ENCODE results near the gene ANKRD44. TPM values are rescaled to one million over a fixed set of nuclear protein-coding genes. Genes with fewer than 3 reads are reported as not detected.

ANKRD44 gene
- total RNA-seq, 1 experiment from 2014 or later = 2.4 TPM

- no peaks in the 10 kb centered on the region for H3K27me3 ChIP-seq (ENCODE audit: low read length)
- H3K27ac ChIP-seq (ENCODE audit: low read length) = no peak overlapping the region
- intact Hi-C loops (cut with micrococcal nuclease) = no loop called here
- H3K4me2 ChIP-seq (ENCODE audit: low read length) = no peak overlapping the region
- no peaks in the 10 kb centered on the region for H3K36me3 ChIP-seq (ENCODE audit: low read depth, low read length)
- H2AFZ ChIP-seq (ENCODE audit: low read length) = no peak overlapping the region
- H3F3A ChIP-seq (ENCODE audit: low read length, unreplicated experiment) = no peaks in the 10 kb centered on the region
- H3K4me3 ChIP-seq (ENCODE audit: low read length) = no peak overlapping the region
- DNase-seq = no peak
- ChIA-PET CTCF (no interaction called here), POLR2A (ENCODE audit: unreplicated experiment) (no interaction called here)
- no peaks in the 10 kb centered on the region for H3K79me2 ChIP-seq (ENCODE audit: low read length)
- no peak for ATAC-seq
- H3K9ac ChIP-seq (ENCODE audit: low read length) = no peak overlapping the region
- TF ChIP-seq EZH2 (IDR thresholded peaks at IDR 0.05; ENCODE audit: low read length, unreplicated experiment) (no peak), EZH2phosphoT487 (IDR thresholded peaks at IDR 0.05; ENCODE audit: borderline replicate concordance, low read length) (no peak)
- TF ChIP-seq, protein P1, sequence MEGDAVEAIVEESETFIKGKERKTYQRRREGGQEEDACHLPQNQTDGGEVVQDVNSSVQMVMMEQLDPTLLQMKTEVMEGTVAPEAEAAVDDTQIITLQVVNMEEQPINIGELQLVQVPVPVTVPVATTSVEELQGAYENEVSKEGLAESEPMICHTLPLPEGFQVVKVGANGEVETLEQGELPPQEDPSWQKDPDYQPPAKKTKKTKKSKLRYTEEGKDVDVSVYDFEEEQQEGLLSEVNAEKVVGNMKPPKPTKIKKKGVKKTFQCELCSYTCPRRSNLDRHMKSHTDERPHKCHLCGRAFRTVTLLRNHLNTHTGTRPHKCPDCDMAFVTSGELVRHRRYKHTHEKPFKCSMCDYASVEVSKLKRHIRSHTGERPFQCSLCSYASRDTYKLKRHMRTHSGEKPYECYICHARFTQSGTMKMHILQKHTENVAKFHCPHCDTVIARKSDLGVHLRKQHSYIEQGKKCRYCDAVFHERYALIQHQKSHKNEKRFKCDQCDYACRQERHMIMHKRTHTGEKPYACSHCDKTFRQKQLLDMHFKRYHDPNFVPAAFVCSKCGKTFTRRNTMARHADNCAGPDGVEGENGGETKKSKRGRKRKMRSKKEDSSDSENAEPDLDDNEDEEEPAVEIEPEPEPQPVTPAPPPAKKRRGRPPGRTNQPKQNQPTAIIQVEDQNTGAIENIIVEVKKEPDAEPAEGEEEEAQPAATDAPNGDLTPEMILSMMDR (conservative IDR thresholded peaks at IDR 0.05; ENCODE audit: low read depth, low read length) = no peak
- no TSS peak for BruUV-seq (replicated peaks)
- H4K20me1 ChIP-seq (ENCODE audit: low read length) = no peaks in the 10 kb centered on the region
- no peaks in the 10 kb centered on the region for H3K9me2 ChIP-seq (replicated peaks; ENCODE audit: low read length)
- no peaks in the 10 kb centered on the region for H3K9me3 ChIP-seq (ENCODE audit: low read length)
- no peaks in the 10 kb centered on the region for H3K4me1 ChIP-seq (ENCODE audit: insufficient read depth, low read length)
Measured at GRCh38 chr2:197235711-197236110, 74.9 kb downstream of the ANKRD44 start.

DNA sequence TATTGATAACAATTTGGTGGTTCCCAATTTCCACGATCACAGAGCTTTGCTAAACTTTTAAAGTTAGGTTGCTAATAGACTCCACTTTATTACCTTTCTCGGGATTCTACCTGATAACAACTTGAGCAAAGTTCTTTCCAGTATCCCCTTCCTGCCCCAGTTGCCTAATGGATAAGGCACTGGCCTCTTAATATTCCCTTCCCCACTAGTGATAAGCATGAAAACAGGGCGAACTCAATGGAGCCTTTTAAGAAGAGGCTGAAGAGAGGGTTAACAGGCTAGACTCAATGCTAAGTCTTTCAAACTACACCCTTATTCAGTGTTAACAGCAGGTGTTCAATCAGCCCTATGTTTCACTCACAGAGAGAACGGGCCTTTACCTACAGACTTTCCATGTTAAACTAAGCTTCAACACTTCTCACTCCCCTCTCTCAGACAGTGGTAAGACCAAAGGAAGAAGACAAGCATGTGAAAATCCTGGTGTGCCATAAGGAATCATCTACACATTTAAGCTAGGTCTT is 75.8 kb downstream of the ANKRD44 start:
- Histone ChIP-seq H3K4me1 (ENCODE audit: insufficient read depth, low read length) (peaks cover 10% of the 10 kb centered on the region), H3K27ac (ENCODE audit: low read length) (no peak overlapping the region), H3K9ac (ENCODE audit: low read length) (no peak overlapping the region), H3K4me3 (ENCODE audit: low read length) (no peak overlapping the region), H2AFZ (ENCODE audit: low read length) (no peak overlapping the region), H3K27me3 (ENCODE audit: low read length) (no peaks in the 10 kb centered on the region), H3K36me3 (ENCODE audit: low read depth, low read length) (no peaks in the 10 kb centered on the region), H3K79me2 (ENCODE audit: low read length) (no peaks in the 10 kb centered on the region), H3K9me3 (ENCODE audit: low read length) (no peaks in the 10 kb centered on the region), H3K4me2 (ENCODE audit: low read length) (no peak overlapping the region), H3K9me2 (replicated peaks; ENCODE audit: low read length) (no peaks in the 10 kb centered on the region), H4K20me1 (ENCODE audit: low read length) (no peaks in the 10 kb centered on the region), H3F3A (ENCODE audit: low read length, unreplicated experiment) (no peaks in the 10 kb centered on the region)
- no peak for DNase-seq
- ChIA-PET POLR2A (ENCODE audit: unreplicated experiment) (interaction anchor here (0.6 kb wide), 1 partner anchor 29 kb away, joined by 12 read pairs; no protein-coding TSS in a partner anchor), CTCF (no interaction called here)
- TF ChIP-seq EZH2phosphoT487 (IDR thresholded peaks at IDR 0.05; ENCODE audit: borderline replicate concordance, low read length) (no peak), EZH2 (IDR thresholded peaks at IDR 0.05; ENCODE audit: low read length, unreplicated experiment) (no peak)
- TF ChIP-seq, protein P1 (conservative IDR thresholded peaks at IDR 0.05; ENCODE audit: low read depth, low read length) = no peak
- no TSS peak for BruUV-seq (replicated peaks)
- ATAC-seq = no peak
- intact Hi-C loops (cut with micrococcal nuclease) = no loop called here

DNA sequence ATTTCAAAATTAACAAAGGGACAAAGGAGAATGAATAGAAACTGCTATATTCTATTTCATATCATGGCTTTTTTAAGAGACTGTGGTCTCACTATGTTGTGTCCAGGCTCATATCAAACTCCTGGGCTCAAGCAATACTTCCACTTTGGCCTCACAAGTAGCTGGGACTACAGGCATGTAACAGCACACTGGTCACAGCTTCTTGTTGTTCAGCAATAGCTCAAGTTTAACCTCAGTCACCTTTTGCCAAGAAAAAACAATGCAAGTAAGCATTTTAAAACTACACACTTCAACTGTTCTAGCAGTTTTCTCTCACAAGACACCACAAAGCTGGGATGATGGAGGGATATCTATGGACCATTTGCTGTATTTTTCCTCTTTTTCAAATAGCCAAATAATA is 77.1 kb downstream of the ANKRD44 start:
- H3K9ac ChIP-seq (ENCODE audit: low read length) = no peak overlapping the region
- no peak overlapping the region for H3K27ac ChIP-seq (ENCODE audit: low read length)
- no peak overlapping the region for H3K4me3 ChIP-seq (ENCODE audit: low read length)
- intact Hi-C loops (cut with micrococcal nuclease) = no loop called here
- TF ChIP-seq EZH2 (IDR thresholded peaks at IDR 0.05; ENCODE audit: low read length, unreplicated experiment) (no peak), EZH2phosphoT487 (IDR thresholded peaks at IDR 0.05; ENCODE audit: borderline replicate concordance, low read length) (no peak)
- TF ChIP-seq, protein P1 (conservative IDR thresholded peaks at IDR 0.05; ENCODE audit: low read depth, low read length) = no peak
- no peaks in the 10 kb centered on the region for H3K79me2 ChIP-seq (ENCODE audit: low read length)
- H3K9me3 ChIP-seq (ENCODE audit: low read length) = no peaks in the 10 kb centered on the region
- H3K9me2 ChIP-seq (replicated peaks; ENCODE audit: low read length) = no peaks in the 10 kb centered on the region
- ChIA-PET POLR2A (ENCODE audit: unreplicated experiment) (no interaction called here), CTCF (no interaction called here)
- H4K20me1 ChIP-seq (ENCODE audit: low read length) = no peaks in the 10 kb centered on the region
- H3F3A ChIP-seq (ENCODE audit: low read length, unreplicated experiment) = no peaks in the 10 kb centered on the region
- H3K4me1 ChIP-seq (ENCODE audit: insufficient read depth, low read length) = peaks cover 13% of the 10 kb centered on the region
- no TSS peak for BruUV-seq (replicated peaks)
- no peak for ATAC-seq
- H3K36me3 ChIP-seq (ENCODE audit: low read depth, low read length) = no peaks in the 10 kb centered on the region
- no peak overlapping the region for H3K4me2 ChIP-seq (ENCODE audit: low read length)
- DNase-seq = no peak
- no peaks in the 10 kb centered on the region for H3K27me3 ChIP-seq (ENCODE audit: low read length)
- no peak overlapping the region for H2AFZ ChIP-seq (ENCODE audit: low read length)

Measured in PC-3 (cell line).